HG03354 (cell line): ENCODE data around the gene SETMAR.
"Not testable (repeated sequence)": the region's sequence is repeated elsewhere in the genome, so short reads cannot be mapped to it uniquely, and the experiment has no call there.

Experiments
- ATAC-seq: cut with Tn5 transposase; IDR thresholded peaks from one replicate; pipeline ENCODE4 v1.9.1; 2021; ENCODE audit warnings: mild to moderate bottlenecking; ENCODE audit not compliant: unreplicated experiment, poor library complexity, severe bottlenecking

Gene SETMAR

GRCh38 chr3:4311496-4311895, 8.3 kb downstream of the SETMAR start:
- no peak for ATAC-seq

GRCh38 chr3:4313606-4314293, 10.6 kb downstream of the SETMAR start:
- no peak for ATAC-seq

- peak; percentile 42 for ATAC-seq
Measured at GRCh38 chr3:4314688-4315087, 11.5 kb downstream of the SETMAR start.

GRCh38 chr3:4320096-4320911, 17.1 kb downstream of the SETMAR start:
- ATAC-seq, result no peak

- no peak for ATAC-seq
Measured at GRCh38 chr3:4321732-4322131, 18.6 kb downstream of the SETMAR start.

DNA sequence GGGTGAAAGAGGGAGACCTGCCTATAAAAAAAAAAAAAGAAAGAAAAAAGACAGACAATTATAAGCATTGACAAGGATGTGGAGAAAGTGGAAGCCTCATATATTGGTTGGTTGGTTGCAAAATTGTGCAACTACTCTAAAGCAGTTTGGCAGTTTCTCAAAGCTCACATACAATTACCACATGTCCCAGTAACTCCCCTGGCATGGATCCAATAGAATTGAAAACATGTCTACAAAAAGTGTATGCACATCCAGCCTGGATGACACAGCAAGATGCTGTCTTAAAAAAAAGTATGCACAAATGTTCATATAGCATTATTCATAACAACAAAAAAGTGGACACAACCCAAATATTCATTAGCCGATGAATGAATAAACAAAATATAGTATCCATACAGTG, 19.5 kb downstream of the SETMAR start:
- no peak for ATAC-seq

DNA sequence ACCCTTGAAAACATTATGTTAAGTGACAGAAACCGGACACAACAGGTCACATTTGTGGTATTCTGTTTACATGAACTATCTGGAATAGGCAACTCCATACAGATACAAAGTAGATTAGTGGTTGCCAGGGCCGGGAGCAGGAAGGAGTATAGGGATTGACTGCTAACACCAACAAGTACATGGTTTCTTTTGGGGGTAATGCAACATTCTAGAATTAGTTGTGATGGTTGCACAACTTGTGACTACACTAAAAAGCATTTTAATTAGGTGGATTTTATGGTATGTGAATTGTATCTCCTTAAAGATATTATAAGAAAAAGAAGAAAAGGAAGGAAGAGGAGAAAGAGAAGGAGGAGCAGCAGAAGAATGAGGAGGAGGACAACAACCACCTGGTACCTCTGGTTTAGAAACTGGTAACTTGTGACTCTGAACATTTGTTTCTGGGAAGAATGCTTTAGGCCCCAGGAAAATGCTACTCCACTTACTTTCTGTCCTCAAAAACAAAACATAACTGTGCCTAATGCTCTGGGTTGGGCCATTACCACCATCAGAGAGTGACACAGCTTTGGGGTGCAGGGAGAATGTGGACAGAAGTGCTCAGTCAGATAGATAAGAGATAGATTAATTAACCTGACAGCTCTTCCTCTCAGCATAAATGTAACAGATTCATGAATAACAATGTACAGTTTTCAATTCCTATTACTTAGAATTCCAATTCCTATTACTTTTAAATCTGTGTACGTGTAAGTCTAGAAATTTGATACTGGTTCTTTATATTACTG, 20.3 kb downstream of the SETMAR start:
- no peak for ATAC-seq

DNA sequence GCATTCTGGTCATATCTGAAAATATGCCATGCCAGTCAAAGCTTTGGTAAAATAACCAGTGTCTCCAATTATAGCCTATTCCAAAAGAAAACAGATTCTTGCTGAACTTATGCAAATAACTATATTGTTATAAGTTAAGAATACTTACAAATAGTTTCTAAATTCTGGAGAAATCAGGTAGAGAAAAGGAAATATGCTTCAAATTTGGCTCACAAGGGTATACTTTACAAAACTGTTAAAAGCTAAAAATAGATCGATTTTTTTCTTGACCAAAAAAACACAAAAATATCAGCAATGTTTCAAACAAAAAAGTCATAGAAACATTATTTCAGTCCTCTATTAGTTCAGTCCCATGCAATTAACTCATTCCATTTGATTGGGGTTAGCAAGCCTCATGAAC, 23.7 kb downstream of the SETMAR start:
- ATAC-seq, result no peak

- ATAC-seq, result not testable (repeated sequence)
Measured at GRCh38 chr3:4329806-4330205, 26.6 kb downstream of the SETMAR start.

GRCh38 chr3:4332111-4332510, 28.9 kb downstream of the SETMAR start:
- ATAC-seq, result no peak

GRCh38 chr3:4332574-4332973, 29.4 kb downstream of the SETMAR start:
- no peak for ATAC-seq

GRCh38 chr3:4332991-4333390, 29.8 kb downstream of the SETMAR start:
- no peak for ATAC-seq

GRCh38 chr3:4334548-4334947, 31.4 kb downstream of the SETMAR start:
- ATAC-seq, result no peak

GRCh38 chr3:4335840-4336562, 32.8 kb downstream of the SETMAR start:
- ATAC-seq, result no peak

DNA sequence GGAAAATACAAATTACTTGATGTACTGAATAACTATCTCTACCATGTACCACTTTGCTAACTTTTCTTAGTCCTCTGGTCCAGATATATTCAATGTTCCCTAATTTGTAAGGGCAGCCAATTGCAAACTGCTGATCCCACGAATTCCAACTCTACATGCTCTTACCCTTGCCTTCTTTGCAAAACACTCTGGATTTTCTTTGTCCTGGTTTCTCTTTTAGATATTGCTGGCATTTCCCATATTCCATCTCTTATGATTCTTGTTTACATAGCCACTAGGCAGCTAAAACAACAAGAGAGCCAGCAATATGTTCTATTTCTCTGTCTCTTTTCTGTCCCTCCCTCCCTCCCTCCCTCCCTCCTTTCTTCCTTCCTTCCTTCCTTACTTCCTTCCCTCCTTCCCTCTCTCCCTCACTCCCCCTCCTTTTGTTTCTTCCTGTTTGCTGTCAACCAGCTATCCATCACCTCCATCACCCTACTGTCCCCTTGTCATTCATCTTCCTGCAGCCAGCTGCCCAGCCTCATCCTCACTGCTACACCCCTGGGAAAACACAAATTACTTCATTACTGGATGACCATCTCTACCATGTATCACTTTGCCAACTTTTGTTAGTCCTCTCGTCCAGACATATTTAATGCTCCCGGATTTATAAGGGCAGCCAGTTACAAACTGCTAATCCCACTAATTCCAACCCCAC, 33.8 kb downstream of the SETMAR start:
- no peak for ATAC-seq

- no peak for ATAC-seq
Measured at GRCh38 chr3:4338751-4339150, 35.6 kb downstream of the SETMAR start.

GRCh38 chr3:4340077-4340410, 36.9 kb downstream of the SETMAR start:
- no peak for ATAC-seq

GRCh38 chr3:4340411-4341335, 37.5 kb downstream of the SETMAR start:
- ATAC-seq, result no peak

GRCh38 chr3:4341336-4341675, 38.1 kb downstream of the SETMAR start:
- ATAC-seq, result no peak
